GM21360 (cell line): ENCODE measurements around the gene RNF2.
A peak's percentile ranks its signal among the peaks of the same experiment; 100 is the strongest.
"Not testable (repeated sequence)": the region's sequence is repeated elsewhere in the genome, so short reads cannot be mapped to it uniquely, and the experiment has no call there.

Source experiments
- ATAC-seq: cut with Tn5 transposase; IDR thresholded peaks from one replicate; pipeline ENCODE4 v1.9.1; 2021; ENCODE audit warnings: mild to moderate bottlenecking, moderate library complexity; ENCODE audit not compliant: unreplicated experiment

The RNF2 gene

GRCh38 chr1:185044981-185045813, at the start of gene RNF2:
Gene RNF2 (plus strand): TSS chr1:185045558. CDS start chr1:185087554, 41,996 bp downstream.
- ATAC-seq = peak; percentile 84

- ATAC-seq = not testable (repeated sequence)
Measured at GRCh38 chr1:184999974-185000373, 45.4 kb upstream of the RNF2 start.

- not testable (repeated sequence) for ATAC-seq
Measured at GRCh38 chr1:185001312-185001880, 44.0 kb upstream of the RNF2 start.

GRCh38 chr1:185008838-185009237, 36.5 kb upstream of the RNF2 start:
- no peak for ATAC-seq

GRCh38 chr1:185010361-185010760, 35.0 kb upstream of the RNF2 start:
- no peak for ATAC-seq

GRCh38 chr1:185014941-185015340, 30.4 kb upstream of the RNF2 start:
- no peak for ATAC-seq

GRCh38 chr1:185015631-185016030, 29.7 kb upstream of the RNF2 start:
- ATAC-seq = no peak

GRCh38 chr1:185016880-185017279, 28.5 kb upstream of the RNF2 start:
- ATAC-seq = no peak

GRCh38 chr1:185017338-185017737, 28.0 kb upstream of the RNF2 start:
- no peak for ATAC-seq

- no peak for ATAC-seq
Measured at GRCh38 chr1:185017966-185018365, 27.4 kb upstream of the RNF2 start.

GRCh38 chr1:185027252-185027882, 18.0 kb upstream of the RNF2 start:
- no peak for ATAC-seq

GRCh38 chr1:185033686-185034085, 11.7 kb upstream of the RNF2 start:
- no peak for ATAC-seq

GRCh38 chr1:185035258-185035657, 10.1 kb upstream of the RNF2 start:
- ATAC-seq = no peak

- ATAC-seq = no peak
Measured at GRCh38 chr1:185038813-185039376, 6.5 kb upstream of the RNF2 start.

- no peak for ATAC-seq
Measured at GRCh38 chr1:185039726-185040407, 5.5 kb upstream of the RNF2 start.

- ATAC-seq = no peak
Measured at GRCh38 chr1:185040408-185040735, 5.0 kb upstream of the RNF2 start.

GRCh38 chr1:185041742-185042141, 3.6 kb upstream of the RNF2 start:
- no peak for ATAC-seq

GRCh38 chr1:185042737-185043136, 2.6 kb upstream of the RNF2 start:
- ATAC-seq = no peak

GRCh38 chr1:185044387-185044786, 971 bp upstream of the RNF2 start:
- no peak for ATAC-seq

GRCh38 chr1:185045814-185046492, 595 bp downstream of the RNF2 start:
- peak; percentile 41 for ATAC-seq

- ATAC-seq = no peak
Measured at GRCh38 chr1:185046668-185047067, 1.3 kb downstream of the RNF2 start.
